Mesendoderm (in vitro differentiated cells): ENCODE data around the gene STAT3.

Experiments
- DNase-seq: peaks from one replicate; pipeline ENCODE4 v3.0.0; 2013
- H2AK5ac ChIP-seq: 2 replicates; pipeline ENCODE4 v1.6.1; 2013; ENCODE audit warnings: low read length, inconsistent platforms
- H2BK120ac ChIP-seq: 2 replicates; pipeline ENCODE4 v1.6.1; 2013; ENCODE audit warnings: low read depth, mild to moderate bottlenecking, low read length, moderate library complexity, mixed read lengths
- H2BK15ac ChIP-seq: replicated peaks from 2 replicates; pipeline ENCODE4 v1.6.1; 2013; ENCODE audit warnings: low read depth, mild to moderate bottlenecking, moderate library complexity
- H2BK5ac ChIP-seq: 2 replicates; pipeline ENCODE4 v1.6.1; 2013; ENCODE audit warnings: low read length, inconsistent platforms
- H3K18ac ChIP-seq: 2 replicates; pipeline ENCODE4 v1.6.1; 2013; ENCODE audit warnings: mild to moderate bottlenecking, low read length, mixed read lengths
- H3K23ac ChIP-seq: one replicate; pipeline ENCODE4 v1.6.1; 2013; ENCODE audit warnings: low read length
- H3K27ac ChIP-seq: 2 replicates; pipeline ENCODE4 v1.5.1; 2013; ENCODE audit warnings: low read depth, mild to moderate bottlenecking, inconsistent platforms, low read length, moderate library complexity
- H3K27me3 ChIP-seq: 2 replicates; pipeline ENCODE4 v1.6.1; 2013; ENCODE audit warnings: low read length, control low read depth, mild to moderate bottlenecking, inconsistent platforms; ENCODE audit not compliant: insufficient read depth, poor library complexity
- H3K36me3 ChIP-seq: 2 replicates; pipeline ENCODE4 v1.6.1; 2013; ENCODE audit warnings: low read length, inconsistent platforms; ENCODE audit not compliant: control insufficient read depth, insufficient read depth
- H3K4ac ChIP-seq: one replicate; pipeline ENCODE4 v1.6.1; 2013; ENCODE audit warnings: low read depth, mild to moderate bottlenecking, low read length, moderate library complexity
- H3K4me1 ChIP-seq: 2 replicates; pipeline ENCODE4 v1.6.1; 2013; ENCODE audit warnings: low read depth, low read length, inconsistent platforms; ENCODE audit not compliant: control insufficient read depth
- H3K4me2 ChIP-seq: 2 replicates; pipeline ENCODE4 v1.6.1; 2013; ENCODE audit warnings: low read length
- H3K4me3 ChIP-seq: 2 replicates; pipeline ENCODE4 v1.5.1; 2013; ENCODE audit warnings: mild to moderate bottlenecking, low read length
- H3K56ac ChIP-seq: one replicate; pipeline ENCODE4 v1.6.1; 2013; ENCODE audit warnings: low read length
- H3K79me1 ChIP-seq: 2 replicates; pipeline ENCODE4 v1.6.1; 2013; ENCODE audit warnings: low read length, inconsistent platforms
- H3K79me2 ChIP-seq: 2 replicates; pipeline ENCODE4 v1.6.1; 2013; ENCODE audit warnings: mild to moderate bottlenecking, low read length; ENCODE audit not compliant: control insufficient read depth, insufficient read depth
- H3K9ac ChIP-seq: 2 replicates; pipeline ENCODE4 v1.6.1; 2013; ENCODE audit warnings: low read length, inconsistent platforms
- H4K5ac ChIP-seq: one replicate; pipeline ENCODE4 v1.6.1; 2013; ENCODE audit warnings: low read length
- H4K8ac ChIP-seq: one replicate; pipeline ENCODE4 v1.6.1; 2013; ENCODE audit warnings: low read depth, mild to moderate bottlenecking, control low read depth, low read length, moderate library complexity
- WGBS: extraction: QIAGEN DNeasy Blood & Tissue Kit; methylation state at CpG from one replicate; pipeline ENCODE4 v1.1.7; 2013; ENCODE audit warnings: low lambda C conversion rate, missing lambda C conversion rate; ENCODE audit not compliant: insufficient coverage; ENCODE audit errors: extremely low coverage; 5-methylcytosine and 5-hydroxymethylcytosine counted together

Gene STAT3

GRCh38 chr17:42424991-42425610 lies 36.9 kb upstream of the STAT3 start:
- no peak overlapping the region for H3K23ac ChIP-seq
- no peak overlapping the region for H3K4me3 ChIP-seq
- no peak overlapping the region for H3K56ac ChIP-seq
- no peak overlapping the region for H2BK15ac ChIP-seq
- H3K27ac ChIP-seq, result no peak overlapping the region
- H3K4me2 ChIP-seq, result no peak overlapping the region
- no peaks in the 10 kb centered on the region for H3K27me3 ChIP-seq
- no peak overlapping the region for H3K4ac ChIP-seq
- H4K8ac ChIP-seq, result no peak overlapping the region
- H3K79me2 ChIP-seq, result no peaks in the 10 kb centered on the region
- H3K36me3 ChIP-seq, result no peaks in the 10 kb centered on the region
- H3K79me1 ChIP-seq, result no peaks in the 10 kb centered on the region
- no peak overlapping the region for H3K9ac ChIP-seq
- WGBS, result no CpG with 5 or more reads among the region's 4 CpGs
- no peak overlapping the region for H4K5ac ChIP-seq
- no peak for DNase-seq
- H2BK120ac ChIP-seq, result no peak overlapping the region
- no peak overlapping the region for H2BK5ac ChIP-seq
- H3K4me1 ChIP-seq, result no peaks in the 10 kb centered on the region
- no peak overlapping the region for H3K18ac ChIP-seq
- no peak overlapping the region for H2AK5ac ChIP-seq

- no peak for DNase-seq
- Histone ChIP-seq H3K23ac (no peak overlapping the region), H3K56ac (peak overlapping the region; percentile 67), H2BK120ac (no peak overlapping the region), H3K27me3 (no peaks in the 10 kb centered on the region), H3K4me2 (no peak overlapping the region), H3K4me3 (no peak overlapping the region), H3K27ac (no peak overlapping the region), H4K8ac (no peak overlapping the region), H2AK5ac (no peak overlapping the region), H3K4me1 (no peaks in the 10 kb centered on the region), H2BK5ac (no peak overlapping the region), H2BK15ac (no peak overlapping the region), H3K36me3 (no peaks in the 10 kb centered on the region), H3K18ac (no peak overlapping the region), H3K9ac (no peak overlapping the region), H4K5ac (no peak overlapping the region), H3K79me2 (no peaks in the 10 kb centered on the region), H3K4ac (no peak overlapping the region), H3K79me1 (no peaks in the 10 kb centered on the region)
- no CpG with 5 or more reads among the region's 11 CpGs for WGBS
Observed at GRCh38 chr17:42423766-42424165, 35.5 kb upstream of the STAT3 start.

GRCh38 chr17:42422958-42423712 lies 34.9 kb upstream of the STAT3 start, which contains the start of gene CAVIN1:
Gene CAVIN1, minus strand, starts transcription at chr17:42423256. Its CDS starts 159 bp downstream, at chr17:42423097.
- WGBS, result no CpG with 5 or more reads among the region's 58 CpGs
- H3K27me3 ChIP-seq, result no peaks in the 10 kb centered on the region
- no peak within 1 kb of the TSS for H2BK120ac ChIP-seq
- no peak within 1 kb of the TSS for H3K23ac ChIP-seq
- H3K4me2 ChIP-seq, result peak within 1 kb of the TSS; percentile 99
- peak within 1 kb of the TSS; percentile 58 for H3K27ac ChIP-seq
- peak within 1 kb of the TSS; percentile 89 for H3K56ac ChIP-seq
- no peak within 1 kb of the TSS for H2BK15ac ChIP-seq
- H3K18ac ChIP-seq, result peak within 1 kb of the TSS; percentile 20
- H3K4me3 ChIP-seq, result peak within 1 kb of the TSS; percentile 72
- no peaks in the 10 kb centered on the region for H3K4me1 ChIP-seq
- H2BK5ac ChIP-seq, result no peak within 1 kb of the TSS
- H3K36me3 ChIP-seq, result no peaks in the 10 kb centered on the region
- peak within 1 kb of the TSS; percentile 77 for H3K9ac ChIP-seq
- DNase-seq, result peak; percentile 94
- H3K4ac ChIP-seq, result no peak within 1 kb of the TSS
- H4K8ac ChIP-seq, result no peak within 1 kb of the TSS
- no peaks in the 10 kb centered on the region for H3K79me1 ChIP-seq
- no peaks in the 10 kb centered on the region for H3K79me2 ChIP-seq
- H2AK5ac ChIP-seq, result no peak within 1 kb of the TSS
- no peak within 1 kb of the TSS for H4K5ac ChIP-seq

- Histone ChIP-seq H3K27me3 (no peaks in the 10 kb centered on the region), H3K36me3 (no peaks in the 10 kb centered on the region), H2BK5ac (no peak overlapping the region), H3K56ac (peak overlapping the region; percentile 89), H3K4ac (no peak overlapping the region), H3K4me2 (peak overlapping the region; percentile 99), H2AK5ac (no peak overlapping the region), H3K23ac (no peak overlapping the region), H3K27ac (no peak overlapping the region), H2BK120ac (no peak overlapping the region), H3K18ac (peak overlapping the region; percentile 20), H3K79me1 (no peaks in the 10 kb centered on the region), H4K8ac (no peak overlapping the region), H3K79me2 (no peaks in the 10 kb centered on the region), H3K4me1 (no peaks in the 10 kb centered on the region), H3K4me3 (peak overlapping the region; percentile 72), H4K5ac (no peak overlapping the region), H2BK15ac (no peak overlapping the region), H3K9ac (peak overlapping the region; percentile 77)
- no CpG with 5 or more reads among the region's 44 CpGs for WGBS
- DNase-seq, result peak; percentile 68
Observed at GRCh38 chr17:42422412-42422957, 34.2 kb upstream of the STAT3 start.

GRCh38 chr17:42421507-42422338 lies 33.5 kb upstream of the STAT3 start:
- Histone ChIP-seq H2BK5ac (no peak overlapping the region), H3K56ac (peak overlapping the region; percentile 89), H3K27me3 (no peaks in the 10 kb centered on the region), H3K23ac (no peak overlapping the region), H3K4me2 (peak overlapping the region; percentile 74), H3K27ac (peak overlapping the region; percentile 36), H3K36me3 (no peaks in the 10 kb centered on the region), H2BK120ac (no peak overlapping the region), H3K79me1 (no peaks in the 10 kb centered on the region), H2AK5ac (no peak overlapping the region), H3K4me3 (peak overlapping the region; percentile 51), H3K18ac (peak overlapping the region; percentile 54), H3K4me1 (no peaks in the 10 kb centered on the region), H3K9ac (peak overlapping the region; percentile 64), H4K8ac (no peak overlapping the region), H3K4ac (no peak overlapping the region), H4K5ac (no peak overlapping the region), H2BK15ac (no peak overlapping the region), H3K79me2 (no peaks in the 10 kb centered on the region)
- no CpG with 5 or more reads among the region's 59 CpGs for WGBS
- DNase-seq, result no peak
